Left hindlimb (tissue), 1 donor: ENCODE data around the gene ERC2.
"Not testable (repeated sequence)": the region's sequence is repeated elsewhere in the genome, so short reads cannot be mapped to it uniquely, and the experiment has no call there.

Experiments used
- DNase-seq: peaks from one replicate; pipeline ENCODE4 v3.0.0-alpha.2; 2018

The ERC2 gene

GRCh38 chr3:55531321-55531720, 936.9 kb downstream of the ERC2 start:
- DNase-seq = no peak

- no peak for DNase-seq
Observed at GRCh38 chr3:55527361-55527760, 940.9 kb downstream of the ERC2 start.

GRCh38 chr3:55526332-55527030, 941.8 kb downstream of the ERC2 start:
- no peak for DNase-seq

GRCh38 chr3:55525436-55525835, 942.8 kb downstream of the ERC2 start:
- DNase-seq = no peak

- DNase-seq = no peak
Observed at GRCh38 chr3:55524565-55525244, 943.6 kb downstream of the ERC2 start.

- no peak for DNase-seq
Observed at GRCh38 chr3:55523471-55523870, 944.8 kb downstream of the ERC2 start.

- DNase-seq = no peak
Observed at GRCh38 chr3:55521738-55522421, 946.4 kb downstream of the ERC2 start.

- no peak for DNase-seq
Observed at GRCh38 chr3:55521064-55521737, 947.1 kb downstream of the ERC2 start.

- no peak for DNase-seq
Observed at GRCh38 chr3:55519019-55519418, 949.2 kb downstream of the ERC2 start.

GRCh38 chr3:55518451-55518850, 949.8 kb downstream of the ERC2 start:
- DNase-seq = no peak

GRCh38 chr3:55516392-55517030, 951.8 kb downstream of the ERC2 start:
- no peak for DNase-seq

GRCh38 chr3:55515550-55516246, 952.6 kb downstream of the ERC2 start:
- DNase-seq = no peak

GRCh38 chr3:55514962-55515361, 953.3 kb downstream of the ERC2 start:
- DNase-seq = no peak

GRCh38 chr3:55512571-55513343, 955.5 kb downstream of the ERC2 start:
- no peak for DNase-seq

GRCh38 chr3:55511895-55512570, 956.2 kb downstream of the ERC2 start:
- no peak for DNase-seq

- no peak for DNase-seq
Observed at GRCh38 chr3:55508335-55508734, 959.9 kb downstream of the ERC2 start.

- DNase-seq = no peak
Observed at GRCh38 chr3:55507808-55508207, 960.5 kb downstream of the ERC2 start.

- DNase-seq = no peak
Observed at GRCh38 chr3:55505776-55506175, 962.5 kb downstream of the ERC2 start.

- DNase-seq = not testable (repeated sequence)
Observed at GRCh38 chr3:55505102-55505501, 963.2 kb downstream of the ERC2 start.

- no peak for DNase-seq
Observed at GRCh38 chr3:55501905-55502304, 966.4 kb downstream of the ERC2 start.
